ENCODE data around the gene PAPOLA.

GRCh38 chr14:96481731-96482314 lies 20.4 kb upstream of the PAPOLA start:
- TF ChIP-seq CTCF (conservative IDR thresholded peaks at IDR 0.05; ENCODE audit: low read depth in 2 of 2) (no peak), EZH2 (IDR thresholded peaks at IDR 0.05; ENCODE audit: low read depth, unreplicated experiment) (no peak)

Data from GM23338 (cell line).